A549 (cell line): ENCODE measurements around the gene FN3KRP. TPM values are rescaled to one million over a fixed set of nuclear protein-coding genes. Genes with fewer than 3 reads are reported as not detected.
A peak's percentile ranks its signal among the peaks of the same experiment; 100 is the strongest.

Source experiments
- ATAC-seq, 2 experiments: fragments of 200-7000 bp in 1 of 2; fragments of >200 bp in 1 of 2; cut with Nextera tagmentation in 1 of 2; cut with Tn5 transposase in 1 of 2; 3 replicates each; pipeline versions ENCODE4 v1.8.0 to v1.9.1; 2018 to 2020; ENCODE audit warnings: mild to moderate bottlenecking in 1 of 2, moderate library complexity in 1 of 2
- CTCF ChIA-PET: fragments of 300-600 bp; sonication (Branson Sonifier 250); formaldehyde crosslinking; extraction: SDS; loops from one replicate; lab custom pipeline; 2021; ENCODE audit warnings: antibody characterized with exemption, inconsistent platforms; lab: Yijun Ruan, JAX
- POLR2A ChIA-PET: fragments of 350-600 bp; formaldehyde crosslinking; extraction: SDS; loops from one replicate; lab custom pipeline; 2021; ENCODE audit warnings: antibody characterized with exemption, inconsistent platforms; lab: Yijun Ruan, JAX
- DNase-seq, 2 experiments: peaks; one replicate each; pipeline versions ENCODE4 v3.0.0 to v3.0.0-alpha.2; 2011 to 2016; ENCODE audit warnings: low read depth in 1 of 2, low spot score in 1 of 2
- FAIRE-seq: peaks from 2 replicates; lab custom pipeline; 2011; peaks lifted over from hg19 to GRCh38; lab: Jason Lieb, UNC
- H3K27ac ChIP-seq, 2 experiments: fragments of >200 bp; sonication (Bioruptor Twin); formaldehyde crosslinking; 3 replicates each; pipeline ENCODE4 v1.5.1; 2016 to 2017
- H3K4me1 ChIP-seq: fragments of >200 bp; sonication (Bioruptor Twin); formaldehyde crosslinking; 3 replicates; pipeline ENCODE4 v1.6.1; 2016
- H3K4me2 ChIP-seq: fragments of >200 bp; sonication (Bioruptor Twin); formaldehyde crosslinking; 3 replicates; pipeline ENCODE4 v1.6.1; 2016
- H3K4me3 ChIP-seq: fragments of >200 bp; sonication (Bioruptor Twin); formaldehyde crosslinking; 3 replicates; pipeline ENCODE4 v1.5.1; 2016
- H3K9me3 ChIP-seq: fragments of >200 bp; sonication (Bioruptor Twin); formaldehyde crosslinking; 3 replicates; pipeline ENCODE4 v1.6.1; 2016
- CBX8 ChIP-seq: fragments of 200-600 bp; sonication (generic); IDR thresholded peaks from 2 replicates; pipeline ENCODE4 v1.6.1; 2016
- CEBPB ChIP-seq, 2 experiments: fragments of >200 bp in 1 of 2; sonication (Bioruptor Twin) in 1 of 2; formaldehyde crosslinking in 1 of 2; IDR thresholded peaks; 2 replicates each; pipeline ENCODE4 v1.6.1; 2012 to 2016
- CHD2 ChIP-seq: fragments of 150-350 bp; IDR thresholded peaks from 2 replicates; pipeline ENCODE4 v1.6.1; 2014; ENCODE audit warnings: low read length; ENCODE audit not compliant: partially characterized antibody
- EHF ChIP-seq: fragments of 250-450 bp; sonication (Bioruptor Pico); IDR thresholded peaks from 2 replicates; pipeline ENCODE4 v1.5.0; 2020; ENCODE audit warnings: mild to moderate bottlenecking
- ELK1 ChIP-seq: fragments of 150-350 bp; IDR thresholded peaks from 2 replicates; pipeline ENCODE4 v1.6.1; 2014; ENCODE audit warnings: low read depth, mild to moderate bottlenecking, low read length
- FOXS1 ChIP-seq: fragments of 250-450 bp; sonication (Bioruptor Pico); IDR thresholded peaks from 2 replicates; pipeline ENCODE4 v1.5.0; 2020; ENCODE audit warnings: mild to moderate bottlenecking, moderate library complexity
- HES2 ChIP-seq: fragments of >200 bp; sonication (Bioruptor Twin); formaldehyde crosslinking; IDR thresholded peaks from 2 replicates; pipeline ENCODE4 v1.6.1; 2016
- HEYL ChIP-seq: fragments of 250-450 bp; sonication (Bioruptor Pico); IDR thresholded peaks from 2 replicates; pipeline ENCODE4 v1.8.0; 2021; ENCODE audit warnings: mild to moderate bottlenecking, moderate library complexity
- HMGXB4 ChIP-seq: fragments of 250-450 bp; sonication (Bioruptor Pico); IDR thresholded peaks from 2 replicates; pipeline ENCODE4 v1.5.0; 2021; ENCODE audit warnings: mild to moderate bottlenecking, moderate library complexity, borderline replicate concordance
- HOXA7 ChIP-seq: fragments of 250-450 bp; sonication (Bioruptor Pico); IDR thresholded peaks from 2 replicates; pipeline ENCODE4 v1.5.0; 2020; ENCODE audit warnings: mild to moderate bottlenecking, moderate library complexity
- HOXB13 ChIP-seq: fragments of 250-450 bp; sonication (Bioruptor Pico); IDR thresholded peaks from 2 replicates; pipeline ENCODE4 v1.5.0; 2020; ENCODE audit warnings: low read depth, mild to moderate bottlenecking, moderate library complexity
- HOXB5 ChIP-seq: fragments of 250-450 bp; sonication (Bioruptor Pico); IDR thresholded peaks from 2 replicates; pipeline ENCODE4 v1.5.0; 2020; ENCODE audit warnings: mild to moderate bottlenecking, moderate library complexity
- JUN ChIP-seq, 2 experiments: fragments of >200 bp; sonication (Bioruptor Twin); formaldehyde crosslinking; IDR thresholded peaks; 2 replicates in 1 of 2; 3 replicates in 1 of 2; pipeline ENCODE4 v1.6.1; 2016 to 2017
- MAFK ChIP-seq: fragments of 450-650 bp; IDR thresholded peaks from 2 replicates; pipeline ENCODE4 v1.6.1; 2014; ENCODE audit not compliant: partially characterized antibody
- MYC ChIP-seq: IDR thresholded peaks from 2 replicates; pipeline ENCODE4 v1.6.1; 2012; ENCODE audit warnings: mild to moderate bottlenecking, inconsistent platforms, low read length, improper control_type of control experiment, borderline replicate concordance
- NR3C1 ChIP-seq: fragments of >200 bp; sonication (Bioruptor Twin); formaldehyde crosslinking; IDR thresholded peaks from 3 replicates; pipeline ENCODE4 v1.6.1; 2017
- PHF8 ChIP-seq: fragments of 200-600 bp; sonication (generic); IDR thresholded peaks from 2 replicates; pipeline ENCODE4 v1.6.1; 2016; ENCODE audit warnings: low read depth, mild to moderate bottlenecking, antibody characterized with exemption, moderate library complexity, borderline replicate concordance
- RAD21 ChIP-seq, 2 experiments: fragments of >200 bp in 1 of 2; sonication (Bioruptor Twin) in 1 of 2; formaldehyde crosslinking in 1 of 2; IDR thresholded peaks in 1 of 2; conservative IDR thresholded peaks in 1 of 2; 2 replicates in 1 of 2; 3 replicates in 1 of 2; pipeline ENCODE4 v1.6.1; 2012 to 2018; ENCODE audit warnings: inconsistent platforms in 1 of 2
- RFX5 ChIP-seq: fragments of 450-650 bp; IDR thresholded peaks from 2 replicates; pipeline ENCODE4 v1.7.1; 2014; ENCODE audit warnings: antibody characterized with exemption, mild to moderate bottlenecking, moderate library complexity
- RNF2 ChIP-seq: fragments of 200-600 bp; sonication (generic); IDR thresholded peaks from 2 replicates; pipeline ENCODE4 v1.6.1; 2016; ENCODE audit warnings: low read depth, mild to moderate bottlenecking, antibody characterized with exemption, moderate library complexity, borderline replicate concordance
- SMC3 ChIP-seq: fragments of >200 bp; sonication (Bioruptor Twin); formaldehyde crosslinking; IDR thresholded peaks from 3 replicates; pipeline ENCODE4 v1.6.1; 2018; ENCODE audit warnings: inconsistent platforms
- ZFP36 ChIP-seq: fragments of 450-650 bp; IDR thresholded peaks from 2 replicates; pipeline ENCODE4 v1.6.1; 2014; ENCODE audit warnings: borderline replicate concordance; ENCODE audit not compliant: partially characterized antibody
- WGBS: methylation state at CpG from one replicate; pipeline ENCODE4 v1.1.6; 2017; ENCODE audit errors: missing lambda C conversion rate; 5-methylcytosine and 5-hydroxymethylcytosine counted together
- polyA plus RNA-seq, 4 experiments: library from polyadenylated mRNA; depleted of rRNA in 3 of 4; stranded (reverse); fragments of >200 nt; fragmentation: RNase III in 1 of 4; extraction: RNeasy Plus Mini Kit Qiagen cat#74134 plus additional on column Dnase treatment in 1 of 4; gene quantifications; 2 replicates in 3 of 4; 3 replicates in 1 of 4; pipeline ENCODE4 v1.2.3, GENCODE V29; 2011 to 2017

FN3KRP gene
- polyA plus RNA-seq, 2 of the 4 experiments (the other 2 are of a cell fraction) = 41.1 to 62.4 TPM

GRCh38 chr17:82734987-82735866 is 18.7 kb downstream of the FN3KRP start, which contains the start of gene FN3K (continued):
- TF ChIP-seq PHF8 = peak; percentile 41; the same call in 1 of the 2 replicates
- 0 out of 2 replicates have a peak, but pooled peaks have one; percentile 22 for TF ChIP-seq EHF (CRISPR knock-in tag)
- no peak for TF ChIP-seq RNF2
- peak in 1 of 2 experiments; percentile 70; a peak in 3 of 5 replicates for TF ChIP-seq JUN (IDR thresholded peaks at IDR 0.05)
- TF ChIP-seq HMGXB4 (CRISPR knock-in tag) = no peak
- TF ChIP-seq SMC3 = no peak; the same call in 2 of the 3 replicates
- peak; percentile 70 for TF ChIP-seq HOXB13 (CRISPR knock-in tag)
- no peak for TF ChIP-seq CHD2

- no peak for TF ChIP-seq ZFP36
- TF ChIP-seq CBX8 = no peak
- TF ChIP-seq HOXB5 (CRISPR knock-in tag) = no peak
- no peak for TF ChIP-seq RAD21 (conservative IDR thresholded peaks at IDR 0.05 in 1 of 2, IDR thresholded peaks at IDR 0.05 in 1 of 2)
- TF ChIP-seq CHD2 = no peak
- no peak for TF ChIP-seq CEBPB (IDR thresholded peaks at IDR 0.05)
- TF ChIP-seq MYC = no peak
- no peak for TF ChIP-seq SMC3
- no peak for TF ChIP-seq RFX5
- no peak for TF ChIP-seq HOXA7
- no peak for TF ChIP-seq HEYL (CRISPR knock-in tag)
- TF ChIP-seq FOXS1 = no peak
- no peak for TF ChIP-seq HOXB13 (CRISPR knock-in tag)
- no peak for TF ChIP-seq NR3C1
- TF ChIP-seq ELK1 = no peak
- no peak for TF ChIP-seq MAFK
- TF ChIP-seq EHF (CRISPR knock-in tag) = no peak
- TF ChIP-seq HES2 = no peak
- Histone ChIP-seq H3K9me3 (peaks cover 37% of the 10 kb centered on the region), H3K4me1 (no peaks in the 10 kb centered on the region), H3K4me2 (peak overlapping the region; percentile 90; the same call in 1 of the 3 replicates), H3K27ac (no peak overlapping the region), H3K4me3 (no peak overlapping the region)
- ATAC-seq = no peak
- CTCF ChIA-PET = interaction anchor here (0.6 to 3.7 kb wide), 3 partner anchors 39 to 433 kb away, joined by 3 to 17 read pairs (median 8); no protein-coding TSS in a partner anchor
- POLR2A ChIA-PET = no interaction called here
- no peak for DNase-seq
- WGBS = 91% methylated on average over 12 of the region's 18 CpGs
- no peak for FAIRE-seq
These were observed 20.1 kb downstream of the FN3KRP start for GRCh38 chr17:82736511-82737185.
